Skeletal muscle satellite cell (primary cell): ENCODE results near the gene TXNL1. TPM values are rescaled to one million over a fixed set of nuclear protein-coding genes. Genes with fewer than 3 reads are reported as not detected.
A peak's percentile ranks its signal among the peaks of the same experiment; 100 is the strongest.

Source experiments
- H3K27me3 ChIP-seq: 2 replicates; pipeline ENCODE4 v1.7.0; 2013; ENCODE audit warnings: low read length; ENCODE audit not compliant: control insufficient read depth, insufficient read depth
- H3K36me3 ChIP-seq: 2 replicates; pipeline ENCODE4 v1.7.0; 2013; ENCODE audit warnings: mild to moderate bottlenecking, control low read depth, low read length; ENCODE audit not compliant: insufficient read depth
- H3K4me1 ChIP-seq: 2 replicates; pipeline ENCODE4 v1.7.0; 2013; ENCODE audit warnings: low read length; ENCODE audit not compliant: control insufficient read depth, insufficient read depth
- H3K4me2 ChIP-seq: 2 replicates; pipeline ENCODE4 v1.7.0; 2013; ENCODE audit warnings: mild to moderate bottlenecking, low read length
- H3K4me3 ChIP-seq: 2 replicates; pipeline ENCODE4 v1.7.0; 2013; ENCODE audit warnings: low read length
- H3K9ac ChIP-seq: 2 replicates; pipeline ENCODE4 v1.7.0; 2013; ENCODE audit warnings: mild to moderate bottlenecking, low read depth, low read length, moderate library complexity
- H3K9me3 ChIP-seq: replicated peaks from 2 replicates; pipeline ENCODE4 v1.7.0; 2013; ENCODE audit warnings: mild to moderate bottlenecking, control low read depth, low read length
- total RNA-seq: library from RNA; depleted of rRNA; stranded (reverse); fragments of >200 nt; gene quantifications from 2 replicates; pipeline ENCODE4 v1.2.3, GENCODE V29; 2012; rRNA removed

The TXNL1 gene
- total RNA-seq, result 40.8 and 44.4 TPM in 2 replicates

DNA sequence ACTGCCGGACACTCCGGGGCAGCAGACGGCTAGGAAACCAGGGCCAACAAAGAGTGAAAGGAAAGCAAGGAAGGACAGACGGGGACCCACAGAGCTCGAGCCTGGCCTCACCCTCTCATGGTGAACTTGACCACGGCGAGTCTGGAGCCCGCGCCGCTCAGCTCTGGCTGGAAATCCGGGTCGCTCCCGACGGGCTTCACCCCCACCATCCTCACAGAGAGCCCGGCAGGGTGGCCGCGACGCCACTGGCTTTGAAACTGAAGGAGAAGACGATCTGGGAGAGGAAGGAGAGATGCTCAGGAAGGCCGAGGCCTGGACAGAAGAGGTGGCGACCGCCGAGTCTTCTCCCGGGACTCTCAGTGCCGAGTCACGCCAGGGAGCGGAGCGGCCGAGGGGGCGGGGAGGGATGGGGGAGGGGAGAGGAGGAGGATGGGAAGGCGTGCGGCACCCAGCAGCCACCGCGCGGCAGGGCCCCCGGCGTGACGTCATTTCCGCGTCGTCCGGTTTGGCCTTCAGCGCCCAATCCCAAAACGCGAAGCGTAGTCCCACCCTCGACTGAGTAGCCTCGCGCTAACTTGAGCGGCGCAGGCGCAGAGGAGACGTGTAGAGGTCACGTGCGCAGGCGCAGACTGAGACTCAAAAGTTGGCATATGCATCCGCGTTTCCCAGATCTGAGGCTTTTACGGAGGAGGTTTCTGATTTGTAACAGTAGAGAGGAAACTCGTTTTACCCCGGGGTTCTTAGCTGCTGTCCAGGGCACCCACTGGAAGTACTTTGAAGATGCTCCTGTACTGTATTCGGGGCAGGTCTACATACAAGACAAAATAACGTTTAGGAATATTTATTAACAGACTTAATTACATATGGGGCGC lies at the start of gene TXNL1:
TXNL1 (minus strand) TSS at position 361 of the 872 bp plus-strand sequence; CDS start at position 209, 152 bp downstream.
- H3K4me1 ChIP-seq, result peaks cover 26% of the 10 kb centered on the region

DNA sequence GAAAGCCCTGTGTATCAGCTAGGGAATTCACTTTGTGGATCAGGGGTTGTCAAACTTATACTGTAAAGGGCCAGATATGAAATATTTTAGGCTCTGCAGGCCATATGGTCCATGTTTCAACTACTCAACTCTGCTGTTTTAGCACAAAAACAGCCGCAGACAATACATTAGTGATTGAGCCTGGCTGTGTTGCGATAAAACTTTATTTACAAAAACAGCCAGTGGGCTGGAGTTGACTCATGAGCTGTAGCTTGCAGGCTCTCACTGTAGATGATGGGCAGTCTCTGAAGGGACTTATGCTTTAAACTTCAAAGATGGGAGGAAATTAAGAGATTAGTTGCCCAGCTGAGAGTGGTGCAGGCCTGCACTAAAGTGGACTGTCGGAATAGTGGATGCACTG lies 45.9 kb upstream of the TXNL1 start:
- Histone ChIP-seq H3K36me3 (peaks cover under 1% of the 10 kb centered on the region), H3K9me3 (no peaks in the 10 kb centered on the region), H3K27me3 (no peaks in the 10 kb centered on the region)

More for the DNA sequence above, at the start of gene TXNL1:
- H3K4me2 ChIP-seq, result peak within 1 kb of the TSS; percentile 90
- peaks cover 4% of the 10 kb centered on the region for H3K36me3 ChIP-seq
- H3K4me3 ChIP-seq, result peak within 1 kb of the TSS; percentile 96
- H3K9me3 ChIP-seq, result no peaks in the 10 kb centered on the region
- peak within 1 kb of the TSS; percentile 100 for H3K9ac ChIP-seq
- no peaks in the 10 kb centered on the region for H3K27me3 ChIP-seq

DNA sequence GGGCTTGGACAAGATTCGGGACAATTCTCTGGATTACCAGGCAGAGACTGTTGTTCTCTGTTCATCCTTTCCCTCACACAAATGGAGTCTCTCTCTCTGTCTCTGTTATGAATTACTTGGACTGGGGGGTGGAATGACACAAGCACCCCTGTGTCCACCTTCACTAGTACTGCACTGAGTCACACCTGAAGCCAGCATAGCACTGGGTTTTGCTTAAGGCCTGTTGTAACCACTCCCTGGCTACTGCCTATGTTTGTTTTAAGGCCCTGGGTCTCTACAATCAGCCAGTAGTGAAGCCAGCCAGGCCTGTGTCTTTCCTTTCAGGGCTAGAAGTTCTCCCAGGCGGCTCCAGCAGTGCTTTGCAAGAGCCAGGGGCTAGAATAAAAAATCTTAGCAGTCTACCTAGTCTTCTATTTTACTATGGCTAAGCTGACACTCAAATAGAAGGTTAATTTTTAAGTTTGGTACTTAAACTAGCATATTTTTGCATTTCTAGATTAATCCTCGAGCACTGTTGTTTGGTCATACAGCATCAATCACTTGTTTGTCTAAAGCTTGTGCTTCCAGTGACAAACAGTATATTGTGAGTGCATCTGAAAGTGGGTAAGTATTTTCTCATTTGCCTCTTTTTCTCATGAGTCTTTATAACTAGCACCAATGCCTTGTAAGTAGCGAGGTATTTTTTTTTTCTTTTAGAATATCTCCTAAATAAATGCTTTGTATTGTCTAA lies 40.6 kb upstream of the TXNL1 start:
- no peak overlapping the region for H3K4me3 ChIP-seq
- no peaks in the 10 kb centered on the region for H3K4me1 ChIP-seq
- no peak overlapping the region for H3K9ac ChIP-seq
- H3K27me3 ChIP-seq, result no peaks in the 10 kb centered on the region
- no peak overlapping the region for H3K4me2 ChIP-seq
- no peaks in the 10 kb centered on the region for H3K36me3 ChIP-seq
- H3K9me3 ChIP-seq, result no peaks in the 10 kb centered on the region

More for the DNA sequence above, 45.9 kb upstream of the TXNL1 start:
- Histone ChIP-seq H3K4me1 (no peaks in the 10 kb centered on the region), H3K4me3 (no peak overlapping the region), H3K4me2 (no peak overlapping the region), H3K9ac (no peak overlapping the region)

DNA sequence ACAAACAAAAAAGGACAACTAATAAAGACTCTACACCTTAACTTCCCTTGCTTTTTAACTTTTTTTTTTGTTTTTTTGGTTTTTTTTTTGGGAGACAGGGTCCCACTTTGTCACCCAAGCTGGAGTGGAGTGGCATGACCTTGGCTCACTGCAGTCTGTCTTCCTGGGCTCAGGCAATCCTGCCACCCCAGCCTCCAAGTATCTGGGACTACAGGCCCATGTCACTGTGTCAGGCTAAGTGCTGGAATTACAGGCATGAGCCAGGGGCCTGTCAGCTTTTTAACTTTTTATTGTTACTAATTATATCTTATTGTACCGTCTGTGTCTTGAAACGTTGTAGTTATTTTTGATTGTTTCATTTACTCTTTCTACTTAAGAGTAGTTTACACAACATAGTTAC lies 38.2 kb upstream of the TXNL1 start:
- Histone ChIP-seq H3K4me3 (no peak overlapping the region), H3K9me3 (no peaks in the 10 kb centered on the region), H3K36me3 (peaks cover 4% of the 10 kb centered on the region), H3K4me1 (no peaks in the 10 kb centered on the region), H3K4me2 (no peak overlapping the region), H3K27me3 (no peaks in the 10 kb centered on the region), H3K9ac (no peak overlapping the region)

DNA sequence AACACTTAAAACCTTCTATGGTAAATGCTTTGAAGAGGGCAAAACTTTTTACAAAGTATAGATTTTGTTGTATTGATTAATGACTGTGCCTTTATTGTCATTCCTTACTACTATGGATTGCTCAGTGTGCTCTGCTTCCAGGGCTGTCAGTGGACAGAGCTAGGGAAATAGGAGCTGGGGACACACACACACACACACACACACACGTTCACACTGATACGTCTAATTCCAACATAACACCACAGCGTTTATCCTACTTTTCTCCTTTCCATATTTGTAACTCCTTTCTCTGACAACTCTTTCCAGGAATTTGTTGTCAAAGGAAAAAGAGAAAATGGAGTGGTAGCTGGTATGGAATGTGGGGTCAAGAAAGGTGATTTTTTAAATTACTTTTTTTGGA lies 34.6 kb upstream of the TXNL1 start:
- no peak overlapping the region for H3K4me2 ChIP-seq
- H3K4me3 ChIP-seq, result no peak overlapping the region
- no peak overlapping the region for H3K9ac ChIP-seq
- no peaks in the 10 kb centered on the region for H3K27me3 ChIP-seq
- peaks cover 4% of the 10 kb centered on the region for H3K36me3 ChIP-seq
- no peaks in the 10 kb centered on the region for H3K4me1 ChIP-seq
- H3K9me3 ChIP-seq, result no peaks in the 10 kb centered on the region

DNA sequence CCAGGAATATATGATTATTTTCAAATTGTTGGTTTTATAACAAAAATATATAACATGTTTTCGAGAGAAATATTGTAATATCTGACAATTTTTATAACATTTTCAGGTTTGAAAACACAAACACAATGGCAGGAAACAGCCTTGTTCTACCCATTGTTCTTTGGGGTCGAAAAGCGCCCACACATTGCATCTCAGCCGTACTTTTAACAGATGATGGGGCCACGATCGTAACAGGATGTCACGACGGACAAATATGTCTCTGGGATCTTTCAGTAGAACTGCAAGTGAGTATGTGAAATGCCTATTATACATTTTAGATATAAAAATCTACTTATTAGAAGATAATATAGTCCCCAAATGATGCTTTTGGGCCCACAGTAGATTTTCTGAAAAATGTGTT lies 34.0 kb upstream of the TXNL1 start:
- no peaks in the 10 kb centered on the region for H3K27me3 ChIP-seq
- no peak overlapping the region for H3K9ac ChIP-seq
- no peaks in the 10 kb centered on the region for H3K4me1 ChIP-seq
- H3K4me3 ChIP-seq, result no peak overlapping the region
- H3K9me3 ChIP-seq, result no peaks in the 10 kb centered on the region
- H3K4me2 ChIP-seq, result no peak overlapping the region
- H3K36me3 ChIP-seq, result peaks cover 4% of the 10 kb centered on the region

DNA sequence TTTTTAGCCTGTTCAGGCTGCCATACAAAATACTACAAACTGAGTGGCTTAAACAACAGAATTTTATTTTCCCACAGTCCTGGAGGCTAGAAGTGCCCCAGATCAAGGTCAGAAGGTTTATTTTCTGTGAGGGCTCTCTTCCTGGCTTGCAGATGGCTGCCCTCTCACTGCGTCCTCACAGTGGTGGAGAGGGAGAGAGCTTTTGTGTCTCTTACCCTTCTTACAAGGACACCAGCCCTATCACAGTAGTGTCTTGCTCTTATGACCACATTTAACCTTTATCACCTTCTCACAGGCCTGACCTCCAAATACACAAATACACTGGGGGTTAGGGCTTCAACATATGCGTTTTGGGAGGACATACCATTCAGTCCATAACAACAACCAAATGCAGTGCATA lies 24.5 kb upstream of the TXNL1 start:
- Histone ChIP-seq H3K4me2 (no peak overlapping the region), H3K4me3 (no peak overlapping the region), H3K9me3 (no peaks in the 10 kb centered on the region), H3K9ac (no peak overlapping the region), H3K36me3 (no peaks in the 10 kb centered on the region), H3K4me1 (peaks cover 8% of the 10 kb centered on the region), H3K27me3 (no peaks in the 10 kb centered on the region)

DNA sequence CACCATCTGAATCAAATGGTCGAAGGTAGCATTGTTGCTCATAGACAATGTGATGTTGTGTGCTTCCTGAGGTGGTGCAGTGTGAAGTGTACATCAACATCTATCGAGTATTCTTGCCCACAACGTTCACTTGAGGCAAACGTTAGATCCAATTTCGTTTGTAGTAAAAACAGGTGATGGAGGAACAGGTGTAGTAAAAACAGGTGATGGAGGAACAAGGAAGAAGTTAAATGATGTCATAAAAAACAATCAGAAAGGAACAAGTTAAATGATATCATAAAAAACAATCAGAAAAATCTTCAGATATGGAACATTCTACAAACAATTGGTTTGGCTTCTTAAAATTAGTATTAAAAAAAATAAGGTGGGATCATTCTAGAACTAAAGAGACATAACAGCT lies 24.1 kb upstream of the TXNL1 start:
- Histone ChIP-seq H3K9me3 (no peaks in the 10 kb centered on the region), H3K27me3 (no peaks in the 10 kb centered on the region), H3K9ac (no peak overlapping the region), H3K4me1 (peaks cover 8% of the 10 kb centered on the region), H3K4me2 (no peak overlapping the region), H3K36me3 (no peaks in the 10 kb centered on the region), H3K4me3 (no peak overlapping the region)

DNA sequence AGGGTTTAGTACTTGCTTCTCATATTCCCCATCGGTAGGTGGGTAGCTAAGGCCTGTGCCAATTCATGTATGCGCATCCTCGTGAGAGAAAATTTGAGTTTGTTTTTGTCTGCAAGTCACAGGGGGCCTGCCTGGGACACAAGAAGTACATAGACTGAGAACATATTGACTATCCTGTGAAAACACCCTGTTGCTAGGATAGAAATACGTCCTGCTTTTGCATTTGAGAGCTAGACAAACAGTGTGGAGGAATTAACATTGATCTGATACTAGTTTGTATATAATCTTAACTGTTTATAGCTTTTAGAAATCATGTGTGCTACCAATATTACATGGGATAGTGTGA lies 23.6 kb upstream of the TXNL1 start:
- no peaks in the 10 kb centered on the region for H3K9me3 ChIP-seq
- no peaks in the 10 kb centered on the region for H3K27me3 ChIP-seq
- H3K9ac ChIP-seq, result no peak overlapping the region
- no peak overlapping the region for H3K4me2 ChIP-seq
- H3K4me3 ChIP-seq, result no peak overlapping the region
- H3K4me1 ChIP-seq, result peaks cover 8% of the 10 kb centered on the region
- H3K36me3 ChIP-seq, result no peaks in the 10 kb centered on the region

DNA sequence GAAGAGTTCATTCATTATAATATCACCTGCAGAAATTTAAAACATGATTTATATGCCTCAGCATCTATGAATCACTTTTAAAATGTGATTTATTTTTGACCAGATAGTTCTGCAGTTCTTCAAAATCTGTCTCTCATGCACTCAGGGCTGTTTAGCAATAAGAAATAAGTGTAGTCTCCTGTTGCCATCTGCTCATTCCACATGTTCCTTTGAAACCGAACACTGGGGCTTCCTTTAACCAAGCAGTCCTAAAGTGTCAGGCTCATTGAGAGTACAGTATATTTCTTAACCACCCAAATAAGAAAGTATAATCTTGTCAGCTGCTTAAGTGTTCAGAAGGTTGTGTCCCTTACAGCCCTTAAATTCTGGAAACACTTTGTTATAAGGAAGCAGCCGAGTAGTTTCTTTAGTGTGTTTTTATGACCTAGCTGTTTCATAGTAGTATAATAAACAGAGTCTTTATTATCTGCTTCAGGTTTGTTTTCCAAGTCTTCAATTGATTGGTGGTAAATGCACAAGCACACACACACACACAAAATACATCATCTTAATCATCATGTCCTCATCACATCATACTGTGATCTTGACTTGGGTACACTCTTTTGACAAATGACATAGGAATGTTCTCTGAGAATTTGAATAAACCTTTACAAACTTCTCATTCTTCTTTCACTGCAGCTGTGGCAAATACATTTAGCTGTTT lies 23.1 kb upstream of the TXNL1 start:
- no peaks in the 10 kb centered on the region for H3K36me3 ChIP-seq
- H3K4me1 ChIP-seq, result peaks cover 8% of the 10 kb centered on the region
- H3K4me2 ChIP-seq, result no peak overlapping the region
- no peak overlapping the region for H3K4me3 ChIP-seq
- no peaks in the 10 kb centered on the region for H3K9me3 ChIP-seq
- H3K27me3 ChIP-seq, result no peaks in the 10 kb centered on the region
- no peak overlapping the region for H3K9ac ChIP-seq

DNA sequence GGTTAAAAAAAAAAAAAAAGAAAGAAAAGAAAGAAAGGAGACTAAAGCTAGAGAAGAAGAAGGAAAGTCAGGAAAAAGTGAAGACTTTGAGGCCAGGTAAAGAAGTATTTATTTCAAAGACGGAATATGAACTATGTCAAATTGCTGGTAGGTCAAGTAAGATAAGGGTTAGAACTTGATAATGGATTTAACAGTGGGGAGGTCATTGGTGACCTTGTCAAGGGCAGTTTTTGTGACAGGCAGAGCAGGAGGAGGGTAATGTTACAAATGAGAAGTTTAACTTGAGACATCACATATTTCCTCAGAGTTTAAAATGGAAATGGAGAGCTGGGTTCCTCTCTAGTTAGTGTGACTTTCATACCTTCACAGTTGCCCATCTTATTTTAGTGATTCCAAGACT lies 22.3 kb upstream of the TXNL1 start:
- Histone ChIP-seq H3K27me3 (no peaks in the 10 kb centered on the region), H3K4me1 (peaks cover 8% of the 10 kb centered on the region), H3K9ac (no peak overlapping the region), H3K9me3 (no peaks in the 10 kb centered on the region), H3K4me3 (no peak overlapping the region), H3K4me2 (no peak overlapping the region), H3K36me3 (no peaks in the 10 kb centered on the region)
